ENCODE measurements around the gene MZT2B. TPM values are rescaled to one million over a fixed set of nuclear protein-coding genes. Genes with fewer than 3 reads are reported as not detected.
A peak's percentile ranks its signal among the peaks of the same experiment; 100 is the strongest.
"Not testable (repeated sequence)": the region's sequence is repeated elsewhere in the genome, so short reads cannot be mapped to it uniquely, and the experiment has no call there.

The MZT2B gene
- total RNA-seq, 1 donor from 2014 or later, result 143 TPM

- ATAC-seq (ENCODE audit: low read depth); H3K27ac Mint-ChIP-seq; DNase-seq; POLR2A ChIA-PET; H3K36me3 Mint-ChIP-seq (ENCODE audit: low read depth); H3K9me3 Mint-ChIP-seq; H3K4me1 Mint-ChIP-seq; H3K4me3 Mint-ChIP-seq; CTCF ChIA-PET; intact Hi-C loops (cut with micrococcal nuclease): not testable (repeated sequence)
- H3K27me3 Mint-ChIP-seq, result peaks cover 12% of the 10 kb centered on the region
These were observed 40.3 kb upstream of the MZT2B start for GRCh38 chr2:130141645-130142370.

GRCh38 chr2:130142396-130143265 is 39.4 kb upstream of the MZT2B start:
- intact Hi-C loops (cut with micrococcal nuclease), result not testable (repeated sequence)

GRCh38 chr2:130143266-130144039 is 38.6 kb upstream of the MZT2B start:
- H3K9me3 Mint-ChIP-seq; H3K4me1 Mint-ChIP-seq; intact Hi-C loops (cut with micrococcal nuclease); DNase-seq; H3K36me3 Mint-ChIP-seq (ENCODE audit: low read depth); H3K27ac Mint-ChIP-seq; CTCF ChIA-PET; ATAC-seq (ENCODE audit: low read depth): not testable (repeated sequence)
- POLR2A ChIA-PET, result interaction anchor here (0.6 kb wide), 1 partner anchor 14 kb away, joined by 3 read pairs; no protein-coding TSS in a partner anchor
- peaks cover 12% of the 10 kb centered on the region for H3K27me3 Mint-ChIP-seq
- H3K4me3 Mint-ChIP-seq, result peak overlapping the region; percentile 61

More at GRCh38 chr2:130142396-130143265, 39.4 kb upstream of the MZT2B start:
- CTCF ChIA-PET; H3K4me1 Mint-ChIP-seq; H3K36me3 Mint-ChIP-seq (ENCODE audit: low read depth); POLR2A ChIA-PET; ATAC-seq (ENCODE audit: low read depth); H3K9me3 Mint-ChIP-seq; H3K27ac Mint-ChIP-seq; DNase-seq: not testable (repeated sequence)
- Mint-ChIP-seq H3K4me3 (peak overlapping the region; percentile 38), H3K27me3 (peaks cover 12% of the 10 kb centered on the region)

GRCh38 chr2:130145006-130145414 is 37.1 kb upstream of the MZT2B start, which contains the start of gene CCDC74B:
Gene CCDC74B, minus strand, starts transcription at chr2:130145112. Its CDS starts 116 bp downstream, at chr2:130144996.
- not testable (repeated sequence) for H3K27ac Mint-ChIP-seq
- intact Hi-C loops (cut with micrococcal nuclease), result loop anchor here (1.0 kb wide), 2 partner anchors 13 to 36 kb away; partner anchors contain the start of gene SMPD4

GRCh38 chr2:130148515-130148914 is 33.5 kb upstream of the MZT2B start:
- H3K4me1 Mint-ChIP-seq; H3K27ac Mint-ChIP-seq; H3K27me3 Mint-ChIP-seq; H3K4me3 Mint-ChIP-seq; DNase-seq; POLR2A ChIA-PET; CTCF ChIA-PET; intact Hi-C loops (cut with micrococcal nuclease); ATAC-seq (ENCODE audit: low read depth); H3K9me3 Mint-ChIP-seq: not testable (repeated sequence)
- H3K36me3 Mint-ChIP-seq (ENCODE audit: low read depth), result peaks cover 20% of the 10 kb centered on the region

More at GRCh38 chr2:130145006-130145414, 37.1 kb upstream of the MZT2B start, which contains the start of gene CCDC74B:
- not testable (repeated sequence) for H3K9me3 Mint-ChIP-seq; H3K4me1 Mint-ChIP-seq; H3K36me3 Mint-ChIP-seq (ENCODE audit: low read depth)
- DNase-seq, result peak; percentile 55
- Mint-ChIP-seq H3K4me3 (peak within 1 kb of the TSS; percentile 81), H3K27me3 (peaks cover 12% of the 10 kb centered on the region)
- ATAC-seq (ENCODE audit: low read depth), result peak; percentile 93
- ChIA-PET CTCF (interaction anchor here (1.0 kb wide), 1 partner anchor 37 kb away, joined by 3 read pairs; the partner anchor contains the start of genes MZT2B and SMPD4), POLR2A (interaction anchor here (1.5 kb wide), 1 partner anchor 197 kb away, joined by 4 read pairs; a partner anchor contains a TSS)

DNA sequence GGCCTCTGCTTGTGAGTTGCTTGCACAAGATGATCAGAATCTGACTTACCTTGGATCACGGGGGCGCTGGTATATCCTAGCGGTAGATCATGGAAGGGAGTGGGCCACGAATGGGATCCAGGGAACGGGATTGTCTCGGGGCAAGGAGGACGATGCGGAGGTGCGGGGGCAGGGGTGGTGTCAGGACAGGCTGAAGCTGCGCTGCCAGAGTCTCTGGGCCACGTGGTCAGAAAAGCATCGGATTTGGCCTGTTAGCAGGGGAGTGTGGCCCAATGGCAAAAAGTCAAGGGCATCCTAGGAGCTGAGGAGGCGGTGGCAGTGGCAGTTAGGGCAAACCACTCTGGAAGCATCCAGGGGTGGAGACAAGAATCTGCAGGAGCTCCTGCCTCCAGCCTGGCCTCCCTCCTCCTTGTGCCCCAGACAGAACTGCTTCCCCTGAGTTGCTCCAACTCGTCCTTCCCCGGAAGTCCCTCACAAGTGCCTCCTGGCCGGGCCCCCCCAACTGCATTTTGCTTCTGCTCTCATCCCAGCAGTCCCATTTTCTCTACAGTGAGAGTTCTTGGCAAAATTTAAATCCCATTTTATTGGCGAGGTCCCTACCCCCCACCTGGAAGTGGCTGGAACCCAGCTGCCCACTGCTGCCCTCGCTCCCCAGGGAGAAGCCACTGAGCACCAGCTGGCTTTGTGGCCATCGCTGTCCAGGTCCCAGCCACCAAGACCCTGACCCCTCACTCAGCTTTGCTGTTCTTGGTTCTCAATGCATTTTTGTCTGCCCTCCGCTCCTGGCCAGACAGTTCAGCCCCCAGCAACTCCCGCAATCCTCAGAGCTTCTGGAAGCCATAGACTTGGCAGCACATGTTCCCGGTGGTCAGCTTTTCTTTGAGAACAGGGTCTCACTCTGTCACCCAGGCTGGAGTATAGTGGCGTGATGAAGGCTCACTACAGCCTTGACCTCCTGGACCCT is 31.6 kb upstream of the MZT2B start:
- no peak overlapping the region for H3K27ac Mint-ChIP-seq
- H3K4me3 Mint-ChIP-seq, result no peak overlapping the region
- intact Hi-C loops (cut with micrococcal nuclease), result loop anchor here (10.0 kb wide), 1 partner anchor 644 kb away; no protein-coding TSS in a partner anchor
- H3K9me3 Mint-ChIP-seq, result no peaks in the 10 kb centered on the region
- ChIA-PET POLR2A (no interaction called here), CTCF (no interaction called here)
- TF ChIP-seq CTCF (IDR thresholded peaks at IDR 0.05), result no peak
- peaks cover 33% of the 10 kb centered on the region for H3K36me3 Mint-ChIP-seq (ENCODE audit: low read depth)
- DNase-seq (no peak), ATAC-seq (ENCODE audit: low read depth) (no peak)
- peaks cover 5% of the 10 kb centered on the region for H3K27me3 Mint-ChIP-seq
- H3K4me1 Mint-ChIP-seq, result no peaks in the 10 kb centered on the region

DNA sequence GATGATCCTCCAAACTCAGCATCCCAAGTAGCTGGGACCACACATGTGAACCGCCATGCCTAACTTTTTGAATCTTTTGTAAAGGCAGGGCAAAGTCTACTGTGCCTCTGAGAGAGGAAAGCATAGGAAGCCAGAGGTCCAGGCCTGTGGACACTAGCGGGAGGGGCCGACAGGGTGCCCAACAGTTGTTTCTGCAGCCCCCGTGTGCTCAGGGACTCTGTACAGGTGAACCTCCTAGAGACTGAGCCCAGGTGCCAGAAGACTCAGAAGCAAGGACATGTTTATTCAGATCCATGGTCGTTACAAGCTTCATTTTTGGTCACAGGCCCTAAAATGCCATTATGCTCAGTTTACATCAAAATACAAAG is 30.9 kb upstream of the MZT2B start:
- peaks cover 33% of the 10 kb centered on the region for H3K36me3 Mint-ChIP-seq (ENCODE audit: low read depth)
- H3K27me3 Mint-ChIP-seq; H3K9me3 Mint-ChIP-seq; DNase-seq; H3K4me3 Mint-ChIP-seq; H3K27ac Mint-ChIP-seq; POLR2A ChIA-PET; CTCF ChIA-PET; ATAC-seq (ENCODE audit: low read depth); H3K4me1 Mint-ChIP-seq: not testable (repeated sequence)
- intact Hi-C loops (cut with micrococcal nuclease), result loop anchor here (10.0 kb wide), 1 partner anchor 644 kb away; no protein-coding TSS in a partner anchor

DNA sequence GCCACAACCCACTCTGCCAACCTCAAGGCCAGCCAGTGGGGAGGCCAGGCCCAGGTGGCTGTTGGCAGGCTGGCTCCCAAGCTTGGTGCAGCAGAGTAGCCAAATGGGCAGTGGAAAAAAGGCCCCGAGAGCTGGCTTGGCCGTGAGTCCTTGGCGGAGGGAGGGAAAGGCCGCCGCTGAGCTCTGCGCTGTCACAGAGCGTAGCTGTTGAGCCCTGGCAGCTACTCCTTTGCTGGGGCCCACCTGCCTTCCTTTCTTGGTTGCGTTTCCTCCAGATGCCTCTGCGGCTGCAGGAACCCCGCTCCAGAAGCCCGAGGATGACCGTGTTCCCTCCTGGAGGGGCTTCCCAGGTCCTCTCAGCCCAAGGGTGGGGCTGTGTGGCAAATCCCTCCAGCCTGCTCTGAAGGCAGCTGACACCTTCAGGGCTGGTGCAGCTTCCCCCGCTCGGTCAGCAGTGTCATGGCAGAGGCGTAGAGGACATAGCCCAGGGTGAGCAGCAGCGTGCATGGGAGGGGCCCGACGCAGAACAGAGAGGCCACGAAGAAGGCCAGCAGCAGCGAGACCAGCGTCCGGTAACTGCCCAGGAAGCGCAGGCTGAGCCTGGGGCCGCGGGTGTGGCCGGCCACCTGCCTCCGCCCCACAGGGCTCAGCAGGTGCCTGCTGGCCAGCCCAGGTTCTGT is 29.8 kb upstream of the MZT2B start:
- POLR2A ChIA-PET; ATAC-seq (ENCODE audit: low read depth); DNase-seq; H3K9me3 Mint-ChIP-seq; H3K4me1 Mint-ChIP-seq; H3K27ac Mint-ChIP-seq; CTCF ChIA-PET; H3K4me3 Mint-ChIP-seq; H3K27me3 Mint-ChIP-seq: not testable (repeated sequence)
- intact Hi-C loops (cut with micrococcal nuclease), result loop anchor here (10.0 kb wide), 1 partner anchor 643 kb away; no protein-coding TSS in a partner anchor
- peaks cover 33% of the 10 kb centered on the region for H3K36me3 Mint-ChIP-seq (ENCODE audit: low read depth)

All from activated B cell treated with CpG ODN at 0.5 μM for 24 hours (primary cell).